Heart right ventricle (tissue), 16 donors: ENCODE data around the gene TBC1D2. TPM values are rescaled to one million over a fixed set of nuclear protein-coding genes. Genes with fewer than 3 reads are reported as not detected.

Experiments
- ATAC-seq, 8 donors: fragments of 200-7000 bp; cut with Tn5 transposase; one replicate each; pipeline ENCODE4 v1.9.1; 2020; ENCODE audit warnings: mild to moderate bottlenecking in 8 of 8, moderate library complexity in 8 of 8, moderate number of reproducible peaks in 1 of 8
- DNase-seq, 2 donors: peaks; one replicate each; pipeline ENCODE4 v3.0.0-alpha.2; 2020
- H3K27ac ChIP-seq, 10 donors: fragments of 200-600 bp; sonication (generic) in 2 of 10; one replicate each; pipeline versions ENCODE4 v1.5.0 to v1.8.0; 2020 to 2022; ENCODE audit warnings: mild to moderate bottlenecking in 3 of 10
- H3K27me3 ChIP-seq, 7 donors: fragments of 200-600 bp; one replicate each; pipeline ENCODE4 v1.8.0; 2021 to 2022; ENCODE audit warnings: mild to moderate bottlenecking in 2 of 7
- H3K36me3 ChIP-seq, 9 donors: fragments of 200-600 bp; sonication (generic) in 1 of 9; one replicate each; pipeline versions ENCODE4 v1.5.0 to v1.8.0; 2020 to 2022; ENCODE audit warnings: mild to moderate bottlenecking in 2 of 9
- H3K4me1 ChIP-seq, 9 donors: fragments of 200-600 bp; sonication (generic) in 1 of 9; one replicate each; pipeline versions ENCODE4 v1.5.0 to v1.8.0; 2020 to 2022; ENCODE audit warnings: mild to moderate bottlenecking in 4 of 9
- H3K4me3 ChIP-seq, 10 donors: fragments of 200-600 bp; sonication (generic) in 2 of 10; one replicate each; pipeline versions ENCODE4 v1.5.0 to v1.8.0; 2020 to 2022; ENCODE audit warnings: mild to moderate bottlenecking in 7 of 10, moderate library complexity in 2 of 10
- H3K9me3 ChIP-seq, 11 donors: fragments of 200-600 bp in 10 of 11; sonication (generic) in 2 of 11; one replicate each; pipeline versions ENCODE4 v1.5.0 to v1.8.0; 2013 to 2022; ENCODE audit warnings: mild to moderate bottlenecking in 2 of 11, control low read depth in 1 of 11, moderate library complexity in 1 of 11
- CTCF ChIP-seq, 9 donors: fragments of 200-600 bp; sonication (generic) in 2 of 9; IDR thresholded peaks; one replicate each; pipeline versions ENCODE4 v1.5.0 to v1.8.0; 2021 to 2022; ENCODE audit warnings: antibody characterized with exemption in 9 of 9, mild to moderate bottlenecking in 5 of 9, moderate library complexity in 1 of 9
- WGBS, 2 donors: extraction: QIAGEN DNeasy Blood & Tissue Kit; methylation state at CpG; one replicate each; pipeline ENCODE4 v1.1.7; 2013; ENCODE audit warnings: inconsistent platforms in 1 of 2; 5-methylcytosine and 5-hydroxymethylcytosine counted together
- intact Hi-C, 10 donors: fragments of 100-400 bp; cut with DNase I; formaldehyde crosslinking; loops; one replicate each; pipeline versions ENCODE4 v1.11.1 to v1.14.2; 2022
- polyA plus RNA-seq, 2 donors: library from polyadenylated mRNA; stranded (reverse); fragments of 200-250 nt; gene quantifications; one replicate each; pipeline ENCODE4 v1.2.3, GENCODE V29; 2013
- total RNA-seq, 10 donors: library from RNA; stranded (reverse); fragmentation: NEBNext Ultra II Directional in 3 of 10; extraction: Animal tissue kit (Norgen Biotek cat#: 25700) in 3 of 10; gene quantifications; one replicate each; pipeline versions ENCODE4 v1.2.1 to v1.2.4, GENCODE V29; 2021 to 2023
- donor health status: Arrhythmogenic right ventricular cardiomyopathy.
- donor health status: ischemic (EF 13 %, LVEDD 7.1; RV severe dilation, severe dysfunction).
- donor health status: healthy with polysubstance abuse.
- donor health status: DM: no; HTN: yes; CAD: no.
- donor health status: DM: no; HTN: no; CAD: no.
- donor health status: ischemic (EF 25% LVEDD 6.9; RV normal size, moderate dysfunction).
- donor health status: ischemic (EF 25% LVEDD 5.7; RV mildly dilated, moderate dysfunction).
- donor health status: healthy.
- donor health status: DM: yes; HTN: yes; CAD: no.
- donor health status: Ischemic cardiomyopathy.
- donor health status: ischemic (EF 35%, LVEDD 5.7; RV mildly dilated, moderate dysfunction).
- donor health status: nonischemic (EF 11% LVEDD 7.7; RV severe dilation, severe dysfunction).
- donor health status: DM: yes; HTN: yes; CAD: no.
- donor health status: PGD.
- donor health status: ischemic (EF 29% LVEDD 5.4; RV normal size, mild dysfunction).
- donor health status: nonischemic (EF 23%, LVEDD 6.1; RV moderate dilation, normal function).

Gene TBC1D2
- total and polyA plus RNA-seq, 12 donors: 0.49 to 4.3 (median 1.9) TPM

- WGBS, 2 donors: 63 to 65% methylated on average over 5 of the region's 5 CpGs
- no peaks in the 10 kb centered on the region for H3K9me3 ChIP-seq
- intact Hi-C loops: no loop called here
- no peak for TF ChIP-seq CTCF (IDR thresholded peaks at IDR 0.05)
- ATAC-seq: peak in 1 of 8 donors; percentile 72
- peaks cover 0 to 11% (median 0%) of the 10 kb centered on the region in 7 donors for H3K27me3 ChIP-seq
- H3K4me1 ChIP-seq: peaks cover 0 to 16% (median 6%) of the 10 kb centered on the region in 9 donors
- no peak overlapping the region for H3K4me3 ChIP-seq
- no peak for DNase-seq
- H3K36me3 ChIP-seq: no peaks in the 10 kb centered on the region
- H3K27ac ChIP-seq: no peak overlapping the region
These were observed 46.7 kb upstream of the TBC1D2 start for GRCh38 chr9:98302150-98302549.

GRCh38 chr9:98300611-98301010 is 45.2 kb upstream of the TBC1D2 start:
- peaks cover 0 to 10% (median 6%) of the 10 kb centered on the region in 9 donors for H3K4me1 ChIP-seq
- intact Hi-C loops: no loop called here
- TF ChIP-seq CTCF (IDR thresholded peaks at IDR 0.05): no peak
- no peak for DNase-seq
- no peak overlapping the region for H3K27ac ChIP-seq
- H3K36me3 ChIP-seq: no peaks in the 10 kb centered on the region
- no peak for ATAC-seq
- WGBS, 2 donors: 90 to 93% methylated on average over 3 of the region's 3 CpGs
- no peaks in the 10 kb centered on the region for H3K9me3 ChIP-seq
- H3K27me3 ChIP-seq: peaks cover 0 to 11% (median 0%) of the 10 kb centered on the region in 7 donors
- H3K4me3 ChIP-seq: no peak overlapping the region

- Histone ChIP-seq H3K9me3 (no peaks in the 10 kb centered on the region), H3K27ac (no peak overlapping the region), H3K4me1 (peaks cover 0 to 10% (median 6%) of the 10 kb centered on the region in 9 donors), H3K36me3 (no peaks in the 10 kb centered on the region), H3K4me3 (no peak overlapping the region), H3K27me3 (peaks cover 0 to 15% (median 5%) of the 10 kb centered on the region in 7 donors)
- DNase-seq: no peak
- intact Hi-C loops: no loop called here
- no peak for ATAC-seq
- no peak for TF ChIP-seq CTCF (IDR thresholded peaks at IDR 0.05)
These were observed 43.0 kb upstream of the TBC1D2 start for GRCh38 chr9:98298476-98298875.

- no peak for DNase-seq
- Histone ChIP-seq H3K4me3 (no peak overlapping the region), H3K27ac (no peak overlapping the region), H3K4me1 (no peaks in the 10 kb centered on the region), H3K9me3 (no peaks in the 10 kb centered on the region), H3K27me3 (peaks cover 0 to 16% (median 5%) of the 10 kb centered on the region in 7 donors), H3K36me3 (no peaks in the 10 kb centered on the region)
- WGBS, 2 donors: 84 to 92% methylated on average over 6 of the region's 6 CpGs
- no peak for TF ChIP-seq CTCF (IDR thresholded peaks at IDR 0.05)
- no peak for ATAC-seq
- intact Hi-C loops: no loop called here
These were observed 40.4 kb upstream of the TBC1D2 start for GRCh38 chr9:98295824-98296223.
